Hepatocyte (in vitro differentiated cells): ENCODE data around the gene STAM. TPM values are rescaled to one million over a fixed set of nuclear protein-coding genes. Genes with fewer than 3 reads are reported as not detected.

Experiments
- DNase-seq: peaks from one replicate; pipeline ENCODE4 v3.0.0-alpha.2; 2016; ENCODE audit warnings: low spot score
- H2AFZ ChIP-seq: fragments of 200-600 bp; sonication (generic); 2 replicates; pipeline ENCODE4 v1.6.0; 2016; ENCODE audit warnings: antibody characterized with exemption, mild to moderate bottlenecking
- H3K27ac ChIP-seq: fragments of 200-600 bp; sonication (generic); 2 replicates; pipeline ENCODE4 v1.5.1; 2016; ENCODE audit warnings: mild to moderate bottlenecking
- H3K27me3 ChIP-seq: fragments of 200-600 bp; sonication (generic); 2 replicates; pipeline ENCODE4 v1.6.1; 2016
- H3K36me3 ChIP-seq: fragments of 200-600 bp; sonication (generic); replicated peaks from 2 replicates; pipeline ENCODE4 v1.5.1; 2016; ENCODE audit warnings: low read depth; ENCODE audit not compliant: insufficient read depth
- H3K4me1 ChIP-seq: fragments of 200-600 bp; sonication (generic); 2 replicates; pipeline ENCODE4 v1.5.1; 2016; ENCODE audit warnings: mild to moderate bottlenecking, moderate library complexity; ENCODE audit not compliant: insufficient read depth
- H3K4me2 ChIP-seq: fragments of 200-600 bp; sonication (generic); 2 replicates; pipeline ENCODE4 v1.6.0; 2016
- H3K4me3 ChIP-seq: fragments of 200-600 bp; sonication (generic); 2 replicates; pipeline ENCODE4 v1.5.1; 2016; ENCODE audit warnings: mild to moderate bottlenecking
- H3K79me2 ChIP-seq: fragments of 200-600 bp; sonication (generic); 2 replicates; pipeline ENCODE4 v1.6.0; 2017; ENCODE audit warnings: mild to moderate bottlenecking
- H3K9me2 ChIP-seq: fragments of 200-600 bp; sonication (generic); replicated peaks from 2 replicates; pipeline ENCODE4 v1.6.0; 2017; ENCODE audit warnings: mild to moderate bottlenecking; ENCODE audit not compliant: insufficient read depth
- H3K9me3 ChIP-seq: fragments of 200-600 bp; sonication (generic); 2 replicates; pipeline ENCODE4 v1.5.1; 2016; ENCODE audit warnings: low read depth, mild to moderate bottlenecking
- H4K20me1 ChIP-seq: fragments of 200-600 bp; sonication (generic); 2 replicates; pipeline ENCODE4 v1.6.0; 2016; ENCODE audit warnings: mild to moderate bottlenecking; ENCODE audit not compliant: insufficient read depth, poor library complexity, severe bottlenecking
- EZH2 ChIP-seq: fragments of 200-600 bp; sonication (generic); IDR thresholded peaks from 2 replicates; pipeline ENCODE4 v1.6.1; 2016; ENCODE audit warnings: antibody characterized with exemption, mild to moderate bottlenecking, borderline replicate concordance
- EZH2phosphoT487 ChIP-seq: fragments of 200-600 bp; sonication (generic); IDR thresholded peaks from one replicate; pipeline ENCODE4 v1.6.1; 2018; ENCODE audit warnings: antibody characterized with exemption, mild to moderate bottlenecking, low read depth, moderate library complexity; ENCODE audit not compliant: unreplicated experiment, severe bottlenecking
- WGBS: methylation state at CpG from one replicate; pipeline ENCODE4 v1.1.6; 2016; ENCODE audit warnings: low lambda C conversion rate; ENCODE audit errors: missing lambda C conversion rate; 5-methylcytosine and 5-hydroxymethylcytosine counted together
- polyA plus RNA-seq: library from polyadenylated mRNA; unstranded; fragments of >200 nt; fragmentation: Nextera tagmentation; extraction: Ambion mirVana; gene quantifications from 2 replicates; pipeline ENCODE4 v1.2.1, GENCODE V29; 2016
- total RNA-seq: library from RNA; depleted of rRNA; stranded (reverse); fragments of >200 nt; gene quantifications from 2 replicates; pipeline ENCODE4 v1.2.3, GENCODE V29; 2014
- TF ChIP-seq, protein P1 (sequence below): fragments of 200-600 bp; sonication (generic); IDR thresholded peaks from 2 replicates; pipeline ENCODE4 v1.5.1; 2016; ENCODE audit warnings: antibody characterized with exemption, mild to moderate bottlenecking; ENCODE audit not compliant: poor library complexity

Gene STAM
- total and polyA plus RNA-seq, 2 experiments from 2014 or later, result 20.6 to 29.9 TPM

GRCh38 chr10:17665747-17666146 lies 21.8 kb downstream of the STAM start:
- DNase-seq, result peak; percentile 56
- no peaks in the 10 kb centered on the region for H3K36me3 ChIP-seq
- no peaks in the 10 kb centered on the region for H3K27me3 ChIP-seq
- H2AFZ ChIP-seq, result no peak overlapping the region
- H4K20me1 ChIP-seq, result no peaks in the 10 kb centered on the region
- H3K4me1 ChIP-seq, result no peaks in the 10 kb centered on the region
- H3K4me3 ChIP-seq, result no peak overlapping the region
- H3K9me2 ChIP-seq, result no peaks in the 10 kb centered on the region
- WGBS, result 52% methylated on average over 4 of the region's 4 CpGs
- TF ChIP-seq, protein P1, sequence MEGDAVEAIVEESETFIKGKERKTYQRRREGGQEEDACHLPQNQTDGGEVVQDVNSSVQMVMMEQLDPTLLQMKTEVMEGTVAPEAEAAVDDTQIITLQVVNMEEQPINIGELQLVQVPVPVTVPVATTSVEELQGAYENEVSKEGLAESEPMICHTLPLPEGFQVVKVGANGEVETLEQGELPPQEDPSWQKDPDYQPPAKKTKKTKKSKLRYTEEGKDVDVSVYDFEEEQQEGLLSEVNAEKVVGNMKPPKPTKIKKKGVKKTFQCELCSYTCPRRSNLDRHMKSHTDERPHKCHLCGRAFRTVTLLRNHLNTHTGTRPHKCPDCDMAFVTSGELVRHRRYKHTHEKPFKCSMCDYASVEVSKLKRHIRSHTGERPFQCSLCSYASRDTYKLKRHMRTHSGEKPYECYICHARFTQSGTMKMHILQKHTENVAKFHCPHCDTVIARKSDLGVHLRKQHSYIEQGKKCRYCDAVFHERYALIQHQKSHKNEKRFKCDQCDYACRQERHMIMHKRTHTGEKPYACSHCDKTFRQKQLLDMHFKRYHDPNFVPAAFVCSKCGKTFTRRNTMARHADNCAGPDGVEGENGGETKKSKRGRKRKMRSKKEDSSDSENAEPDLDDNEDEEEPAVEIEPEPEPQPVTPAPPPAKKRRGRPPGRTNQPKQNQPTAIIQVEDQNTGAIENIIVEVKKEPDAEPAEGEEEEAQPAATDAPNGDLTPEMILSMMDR, result no peak
- no peak for TF ChIP-seq EZH2phosphoT487
- no peak for TF ChIP-seq EZH2
- H3K79me2 ChIP-seq, result peaks cover 59% of the 10 kb centered on the region
- H3K27ac ChIP-seq, result peak overlapping the region; percentile 79
- H3K9me3 ChIP-seq, result no peaks in the 10 kb centered on the region
- H3K4me2 ChIP-seq, result peak overlapping the region; percentile 45

- WGBS, result 80% methylated on average over 6 of the region's 6 CpGs
These were observed 24.7 kb downstream of the STAM start for GRCh38 chr10:17668435-17669184.

DNA sequence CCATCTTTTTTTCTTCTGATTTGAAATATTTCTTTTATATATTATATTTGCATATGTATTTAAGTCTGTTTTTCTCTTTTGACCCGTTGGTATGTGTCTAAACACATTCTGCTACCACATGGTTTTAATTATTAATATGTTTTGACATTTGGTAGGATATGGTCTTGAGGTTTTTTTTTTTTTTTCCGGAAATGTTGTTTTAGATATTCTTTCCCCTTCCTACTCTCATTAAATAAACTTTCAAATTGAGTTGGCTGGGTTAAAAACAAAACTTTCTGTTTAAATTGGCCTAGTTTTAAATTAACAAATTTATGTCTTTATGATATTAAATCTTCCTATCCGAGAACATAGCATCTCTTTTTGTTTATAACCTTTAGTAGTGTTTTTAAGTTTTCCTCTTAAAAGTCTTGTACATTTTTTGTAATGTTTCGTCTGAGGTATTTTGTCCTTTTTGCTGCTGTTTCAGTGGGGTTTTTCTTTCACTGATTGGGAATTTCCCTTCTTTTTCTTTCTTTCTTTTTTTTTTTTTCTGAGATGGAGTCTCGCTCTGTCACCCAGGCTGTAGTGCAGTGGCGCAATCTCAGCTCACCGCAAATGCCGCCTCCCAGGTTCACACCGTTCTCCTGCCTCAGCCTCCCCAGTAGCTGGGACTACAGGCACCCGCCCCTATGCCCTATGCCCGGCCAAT lies 25.4 kb downstream of the STAM start:
- no peaks in the 10 kb centered on the region for H3K9me2 ChIP-seq
- no peak overlapping the region for H2AFZ ChIP-seq
- DNase-seq, result no peak
- no peak overlapping the region for H3K4me2 ChIP-seq
- H3K27me3 ChIP-seq, result no peaks in the 10 kb centered on the region
- H3K4me3 ChIP-seq, result no peak overlapping the region
- no peaks in the 10 kb centered on the region for H3K36me3 ChIP-seq
- H4K20me1 ChIP-seq, result no peaks in the 10 kb centered on the region
- H3K27ac ChIP-seq, result no peak overlapping the region
- peaks cover 60% of the 10 kb centered on the region for H3K79me2 ChIP-seq
- peaks cover 8% of the 10 kb centered on the region for H3K4me1 ChIP-seq
- H3K9me3 ChIP-seq, result no peaks in the 10 kb centered on the region
- WGBS, result 89% methylated on average over 11 of the region's 11 CpGs
- TF ChIP-seq, protein P1, result no peak
- no peak for TF ChIP-seq EZH2phosphoT487
- no peak for TF ChIP-seq EZH2

More at GRCh38 chr10:17668435-17669184, 24.7 kb downstream of the STAM start:
- Histone ChIP-seq H4K20me1 (no peaks in the 10 kb centered on the region), H3K9me2 (no peaks in the 10 kb centered on the region), H3K27ac (no peak overlapping the region), H3K4me3 (no peak overlapping the region), H3K27me3 (no peaks in the 10 kb centered on the region), H3K4me1 (peaks cover 7% of the 10 kb centered on the region), H3K9me3 (no peaks in the 10 kb centered on the region), H3K36me3 (no peaks in the 10 kb centered on the region), H3K4me2 (no peak overlapping the region), H2AFZ (no peak overlapping the region), H3K79me2 (peaks cover 64% of the 10 kb centered on the region)
- TF ChIP-seq, protein P1, result no peak
- TF ChIP-seq EZH2 (no peak), EZH2phosphoT487 (no peak)
- no peak for DNase-seq
